MCF 10A (cell line): Measurements from ENCODE around the gene SPINK2. TPM values are rescaled to one million over a fixed set of nuclear protein-coding genes. Genes with fewer than 3 reads are reported as not detected.
A peak's percentile ranks its signal among the peaks of the same experiment; 100 is the strongest.

Experiments used
- BruUV-seq: library from RNA; stranded (reverse); fragments of 400-500 nt; replicated peaks from 2 replicates; lab custom pipeline; 2021; lab: Mats Ljungman, UMichigan
- CTCF ChIA-PET: fragments of 300-600 bp; sonication (Branson Sonifier 250); formaldehyde crosslinking; extraction: SDS; loops from one replicate; lab custom pipeline; 2021; ENCODE audit warnings: antibody characterized with exemption, inconsistent platforms; lab: Yijun Ruan, JAX
- POLR2A ChIA-PET: fragments of 300-600, 350-650 bp; sonication (Branson Sonifier 250); formaldehyde crosslinking; extraction: SDS; loops from one replicate; lab custom pipeline; 2020; ENCODE audit warnings: antibody characterized with exemption, inconsistent platforms; lab: Yijun Ruan, JAX
- DNase-seq: peaks from one replicate; pipeline ENCODE4 v3.0.0-alpha.2; 2018; ENCODE audit not compliant: unreplicated experiment
- H3K27ac Mint-ChIP-seq: one replicate; pipeline ENCODE4 v1.8.0; 2022; ENCODE audit warnings: mild to moderate bottlenecking, low read depth, mixed read lengths; ENCODE audit not compliant: unreplicated experiment
- H3K27me3 Mint-ChIP-seq: one replicate; pipeline ENCODE4 v1.8.0; 2022; ENCODE audit warnings: mixed read lengths; ENCODE audit not compliant: insufficient read depth, unreplicated experiment
- H3K36me3 Mint-ChIP-seq: one replicate; pipeline ENCODE4 v1.8.0; 2022; ENCODE audit warnings: mild to moderate bottlenecking, moderate library complexity, mixed read lengths; ENCODE audit not compliant: insufficient read depth, unreplicated experiment
- H3K4me1 Mint-ChIP-seq: one replicate; pipeline ENCODE4 v1.8.0; 2022; ENCODE audit warnings: mixed read lengths; ENCODE audit not compliant: insufficient read depth, unreplicated experiment
- H3K4me3 Mint-ChIP-seq: one replicate; pipeline ENCODE4 v1.8.0; 2022; ENCODE audit warnings: mild to moderate bottlenecking, moderate library complexity, mixed read lengths; ENCODE audit not compliant: unreplicated experiment
- H3K9me3 Mint-ChIP-seq: one replicate; pipeline ENCODE4 v1.8.0; 2022; ENCODE audit warnings: mixed read lengths; ENCODE audit not compliant: unreplicated experiment
- CTCF ChIP-seq: fragments of 200-600 bp; IDR thresholded peaks from one replicate; pipeline ENCODE4 v1.8.0; 2022; ENCODE audit warnings: antibody characterized with exemption, mild to moderate bottlenecking; ENCODE audit not compliant: unreplicated experiment
- intact Hi-C: fragments of 100-400 bp; cut with micrococcal nuclease; formaldehyde crosslinking; loops from 2 replicates; pipeline ENCODE4 v1.14.1; 2022
- total RNA-seq: library from RNA; stranded (reverse); gene quantifications from 2 replicates; pipeline ENCODE4 v1.2.3, GENCODE V29; 2022

Gene SPINK2
- total RNA-seq, 1 experiment from 2014 or later: not detected

- intact Hi-C loops: loop anchor here (1.0 to 5.0 kb wide), 6 partner anchors 37 to 373 kb away; partner anchors contain the start of gene SRP72
- no TSS peak for BruUV-seq
- POLR2A ChIA-PET: interaction anchor here (0.5 to 1.3 kb wide), 13 partner anchors 12 to 366 kb away, joined by 3 to 5 read pairs (median 3); partner anchors contain the start of genes PAICS and PPAT
- no peaks in the 10 kb centered on the region for H3K27me3 Mint-ChIP-seq
- H3K36me3 Mint-ChIP-seq: no peaks in the 10 kb centered on the region
- DNase-seq: peak; percentile 83
- peak overlapping the region; percentile 81 for H3K27ac Mint-ChIP-seq
- no peaks in the 10 kb centered on the region for H3K4me1 Mint-ChIP-seq
- CTCF ChIA-PET: interaction anchor here (0.7 to 2.5 kb wide), 31 partner anchors 10 to 472 kb away, joined by 3 to 25 read pairs (median 3); no protein-coding TSS in a partner anchor
- peak; percentile 87 for TF ChIP-seq CTCF
- peak overlapping the region; percentile 84 for H3K4me3 Mint-ChIP-seq
- H3K9me3 Mint-ChIP-seq: no peaks in the 10 kb centered on the region
Measured at GRCh38 chr4:56799824-56800756, 21.4 kb downstream of the SPINK2 start.

- BruUV-seq: no TSS peak
Measured at GRCh38 chr4:56799161-56799759, 22.2 kb downstream of the SPINK2 start.

GRCh38 chr4:56796211-56796610 is 25.3 kb downstream of the SPINK2 start:
- no peak overlapping the region for H3K27ac Mint-ChIP-seq
- TF ChIP-seq CTCF: no peak
- no TSS peak for BruUV-seq
- no peak overlapping the region for H3K4me3 Mint-ChIP-seq
- no peak for DNase-seq
- peaks cover 6% of the 10 kb centered on the region for H3K36me3 Mint-ChIP-seq
- CTCF ChIA-PET: interaction anchor here (0.6 to 1.3 kb wide), 2 partner anchors 10 to 251 kb away, joined by 3 read pairs; no protein-coding TSS in a partner anchor
- no peaks in the 10 kb centered on the region for H3K27me3 Mint-ChIP-seq
- no peaks in the 10 kb centered on the region for H3K4me1 Mint-ChIP-seq
- POLR2A ChIA-PET: interaction anchor here (0.8 kb wide), 1 partner anchor 25 kb away, joined by 5 read pairs; no protein-coding TSS in a partner anchor
- H3K9me3 Mint-ChIP-seq: no peaks in the 10 kb centered on the region
- intact Hi-C loops: no loop called here

More at GRCh38 chr4:56799161-56799759, 22.2 kb downstream of the SPINK2 start:
- H3K27ac Mint-ChIP-seq: peak overlapping the region; percentile 81
- POLR2A ChIA-PET: interaction anchor here (0.5 to 1.3 kb wide), 15 partner anchors 12 to 905 kb away, joined by 3 to 5 read pairs (median 3); partner anchors contain the start of genes PAICS and PPAT
- no peak for DNase-seq
- CTCF ChIA-PET: interaction anchor here (0.6 to 2.5 kb wide), 33 partner anchors 9 to 394 kb away, joined by 3 to 25 read pairs (median 3); no protein-coding TSS in a partner anchor
- H3K4me1 Mint-ChIP-seq: no peaks in the 10 kb centered on the region
- no peaks in the 10 kb centered on the region for H3K27me3 Mint-ChIP-seq
- H3K4me3 Mint-ChIP-seq: peak overlapping the region; percentile 84
- TF ChIP-seq CTCF: no peak
- H3K36me3 Mint-ChIP-seq: no peaks in the 10 kb centered on the region
- no peaks in the 10 kb centered on the region for H3K9me3 Mint-ChIP-seq
- intact Hi-C loops: no loop called here
